Left cardiac atrium (tissue), 4 donors: ENCODE data around the gene TNS3. TPM values are rescaled to one million over a fixed set of nuclear protein-coding genes. Genes with fewer than 3 reads are reported as not detected.
"Not testable (repeated sequence)": the region's sequence is repeated elsewhere in the genome, so short reads cannot be mapped to it uniquely, and the experiment has no call there.

Source experiments
- ATAC-seq, 2 donors: fragments of 200-7000 bp; cut with Tn5 transposase; one replicate each; pipeline ENCODE4 v1.9.1; 2020; ENCODE audit warnings: mild to moderate bottlenecking in 2 of 2, moderate library complexity in 2 of 2
- DNase-seq: peaks from one replicate; pipeline ENCODE4 v3.0.0-alpha.2; 2020
- intact Hi-C, 2 donors: fragments of 100-400 bp; cut with DNase I; formaldehyde crosslinking; loops; one replicate each; pipeline versions ENCODE4 v1.14.1 to v1.15.1; 2022 to 2023
- total RNA-seq, 2 donors: library from RNA; stranded (reverse); fragmentation: NEBNext Ultra II Directional; extraction: Animal tissue kit (Norgen Biotek cat#: 25700); gene quantifications; one replicate each; pipeline ENCODE4 v1.2.1, GENCODE V29; 2021
- donor health status: DM: no; HTN: yes; CAD: no.
- donor health status: DM: no; HTN: yes; CAD: no; lungs with severe emphysema.
- donor health status: DM: yes; HTN: yes; CAD: no.
- donor health status: Dilated cardiomyopathy.

The TNS3 gene
- total RNA-seq, 2 donors from 2014 or later, result 51.4 to 66.9 TPM

DNA sequence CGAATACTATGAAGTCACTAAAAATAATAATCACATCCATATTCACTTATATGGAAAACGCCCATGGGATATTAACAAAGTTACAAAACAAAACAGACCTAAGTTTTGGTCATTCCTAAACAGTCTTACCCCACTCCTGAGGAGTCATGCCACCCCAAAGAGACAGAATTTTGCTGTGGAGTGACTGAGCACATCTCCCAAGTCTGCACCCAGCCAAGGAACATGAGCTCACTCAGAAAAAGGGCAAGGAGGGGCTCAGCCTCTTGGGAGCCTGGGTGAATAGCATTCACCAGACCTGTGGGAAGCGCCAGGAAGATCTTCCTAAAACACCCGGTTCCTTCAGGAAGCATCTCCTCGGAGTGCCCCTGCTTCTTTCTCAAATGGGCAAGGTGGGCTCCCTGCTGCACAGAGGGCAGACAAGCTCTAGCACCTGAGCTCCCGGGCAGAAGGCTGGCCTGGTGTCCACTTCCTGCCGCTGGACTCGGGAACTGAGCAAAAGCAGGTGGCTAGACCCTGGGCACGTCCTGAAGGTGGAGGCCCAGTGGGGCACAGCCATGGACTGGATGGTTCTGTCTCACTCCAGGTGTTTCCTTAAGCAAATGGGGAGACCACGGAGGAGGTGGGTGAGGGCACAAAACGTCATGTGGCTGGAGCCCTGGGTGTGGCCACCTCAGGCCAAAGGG is 31.0 kb downstream of the TNS3 start:
- intact Hi-C loops, result no loop called here
- ATAC-seq, result peak in 1 of 2 donors; percentile 3
- no peak for DNase-seq

DNA sequence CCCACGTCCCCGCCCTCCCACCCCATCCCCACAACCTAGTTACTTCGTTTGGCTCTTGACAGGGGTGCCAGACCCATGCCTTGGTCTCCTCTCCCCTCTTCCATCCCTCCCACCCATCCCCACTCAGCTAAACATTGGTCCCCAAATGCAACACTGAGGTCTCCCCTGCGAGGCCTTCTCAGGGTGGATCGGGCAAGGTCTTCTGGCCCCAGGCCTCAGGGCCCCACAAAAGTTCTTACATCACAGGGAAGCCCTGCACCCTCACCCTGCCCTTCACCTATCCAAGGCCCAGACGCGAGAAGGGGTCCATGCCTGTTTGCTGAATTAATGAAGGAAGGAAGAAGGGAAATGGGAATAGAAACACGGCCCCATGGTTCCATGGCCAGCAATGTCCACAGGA is 32.0 kb downstream of the TNS3 start:
- intact Hi-C loops, result no loop called here
- DNase-seq (no peak), ATAC-seq (no peak)

GRCh38 chr7:47549397-47549796 is 32.5 kb downstream of the TNS3 start:
- intact Hi-C loops, result no loop called here
- ATAC-seq, result no peak
- DNase-seq, result no peak

- no peak for DNase-seq
- intact Hi-C loops, result no loop called here
- ATAC-seq, result no peak
Observed at GRCh38 chr7:47548546-47548945, 33.4 kb downstream of the TNS3 start.

DNA sequence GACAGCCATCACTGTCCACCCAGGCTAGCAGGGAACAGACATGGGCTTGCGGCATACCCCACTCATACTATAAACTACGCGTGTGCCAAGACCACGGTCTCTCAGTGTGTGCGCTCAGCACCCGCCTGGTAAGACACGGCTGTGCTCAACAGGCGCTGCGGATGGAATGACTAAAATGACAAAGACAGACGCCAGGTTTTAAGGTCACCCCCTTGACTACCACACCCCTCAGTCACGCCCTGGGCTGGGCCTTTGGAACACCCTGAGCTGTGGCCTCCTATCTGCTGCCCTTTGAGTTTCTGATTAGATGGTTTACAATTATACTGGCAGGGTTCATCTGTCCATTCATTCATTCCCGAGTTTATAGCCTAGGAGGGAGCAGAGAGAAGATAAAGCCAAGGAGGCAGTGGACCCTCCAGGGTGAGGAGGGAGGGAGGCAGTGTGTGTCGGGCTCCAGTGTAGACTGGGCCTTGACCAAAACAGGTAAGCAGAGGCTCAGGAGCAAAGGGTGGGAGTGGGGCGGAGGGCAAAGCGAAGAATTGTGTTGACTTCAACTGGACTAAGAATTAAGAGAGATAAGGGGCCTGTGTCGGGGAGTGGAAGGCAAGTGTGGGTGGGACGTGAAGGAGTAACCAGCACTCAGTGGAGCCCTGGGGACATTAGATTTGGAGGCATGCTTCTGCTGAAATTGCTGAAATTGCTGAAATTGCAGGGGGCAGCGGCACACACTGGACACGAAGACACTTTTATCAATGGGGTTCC is 35.0 kb downstream of the TNS3 start:
- DNase-seq, result no peak
- intact Hi-C loops, result no loop called here
- ATAC-seq, result no peak

- ATAC-seq, result no peak
- intact Hi-C loops, result no loop called here
Observed at GRCh38 chr7:47546171-47546570, 35.7 kb downstream of the TNS3 start.

GRCh38 chr7:47544416-47544815 is 37.5 kb downstream of the TNS3 start:
- DNase-seq (no peak), ATAC-seq (no peak)
- intact Hi-C loops, result no loop called here

More at GRCh38 chr7:47546171-47546570, 35.7 kb downstream of the TNS3 start:
- DNase-seq, result no peak

GRCh38 chr7:47543714-47544113 is 38.2 kb downstream of the TNS3 start:
- DNase-seq (no peak), ATAC-seq (no peak)
- intact Hi-C loops, result no loop called here

- intact Hi-C loops, result no loop called here
- ATAC-seq (no peak), DNase-seq (no peak)
Observed at GRCh38 chr7:47543056-47543455, 38.9 kb downstream of the TNS3 start.

DNA sequence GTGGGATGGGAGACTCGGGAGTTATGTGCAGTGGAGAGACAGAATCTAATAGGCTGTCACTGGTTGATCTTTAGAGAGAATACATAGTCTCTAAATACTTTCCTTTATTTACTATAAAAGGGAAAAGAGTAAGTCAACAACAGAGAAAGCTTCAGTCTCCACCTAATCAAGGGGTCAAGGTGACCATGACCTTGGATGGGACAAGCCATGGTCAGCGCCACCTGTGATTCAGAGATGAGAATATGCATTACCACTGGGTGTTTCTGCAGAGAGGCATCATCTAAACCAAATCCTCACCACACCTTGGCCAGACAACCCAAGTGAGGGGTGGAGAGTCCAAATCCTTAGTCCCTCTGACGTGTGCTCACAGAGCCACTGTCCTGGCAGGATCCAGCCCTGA is 39.9 kb downstream of the TNS3 start:
- DNase-seq, result no peak
- intact Hi-C loops, result no loop called here
- no peak for ATAC-seq

GRCh38 chr7:47541485-47541884 is 40.4 kb downstream of the TNS3 start:
- intact Hi-C loops, DNase-seq, ATAC-seq: not testable (repeated sequence)

- intact Hi-C loops, result no loop called here
- ATAC-seq, result no peak
- DNase-seq, result no peak
Observed at GRCh38 chr7:47540387-47541350, 41.2 kb downstream of the TNS3 start.

- intact Hi-C loops, result no loop called here
- ATAC-seq (no peak), DNase-seq (no peak)
Observed at GRCh38 chr7:47540053-47540386, 41.9 kb downstream of the TNS3 start.

GRCh38 chr7:47539398-47540052 is 42.4 kb downstream of the TNS3 start:
- no peak for DNase-seq
- no peak for ATAC-seq
- intact Hi-C loops, result no loop called here

DNA sequence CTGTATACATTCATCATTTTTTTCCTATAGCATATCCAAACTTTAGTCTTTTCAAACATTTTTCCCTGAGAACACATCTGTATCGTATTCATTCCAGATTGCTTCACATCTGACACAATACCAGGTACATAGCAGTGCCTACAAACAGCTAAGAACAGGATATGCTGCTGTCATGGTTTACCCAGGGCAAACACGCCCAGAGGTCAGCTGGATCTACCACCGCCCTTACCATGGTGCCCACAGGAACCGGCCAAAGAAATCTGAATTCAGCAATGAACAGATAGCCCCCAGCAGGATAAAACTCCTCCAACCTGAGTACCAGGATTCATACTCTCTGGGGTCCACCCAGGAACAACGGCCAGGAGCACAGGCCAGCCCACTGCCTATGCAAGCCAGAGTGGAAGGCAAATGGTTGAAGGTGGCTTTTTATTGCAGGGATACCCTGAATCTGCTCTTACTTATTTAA is 43.0 kb downstream of the TNS3 start:
- intact Hi-C loops, result no loop called here
- ATAC-seq (no peak), DNase-seq (no peak)

- intact Hi-C loops, result no loop called here
- ATAC-seq (no peak), DNase-seq (no peak)
Observed at GRCh38 chr7:47537716-47538675, 43.9 kb downstream of the TNS3 start.

DNA sequence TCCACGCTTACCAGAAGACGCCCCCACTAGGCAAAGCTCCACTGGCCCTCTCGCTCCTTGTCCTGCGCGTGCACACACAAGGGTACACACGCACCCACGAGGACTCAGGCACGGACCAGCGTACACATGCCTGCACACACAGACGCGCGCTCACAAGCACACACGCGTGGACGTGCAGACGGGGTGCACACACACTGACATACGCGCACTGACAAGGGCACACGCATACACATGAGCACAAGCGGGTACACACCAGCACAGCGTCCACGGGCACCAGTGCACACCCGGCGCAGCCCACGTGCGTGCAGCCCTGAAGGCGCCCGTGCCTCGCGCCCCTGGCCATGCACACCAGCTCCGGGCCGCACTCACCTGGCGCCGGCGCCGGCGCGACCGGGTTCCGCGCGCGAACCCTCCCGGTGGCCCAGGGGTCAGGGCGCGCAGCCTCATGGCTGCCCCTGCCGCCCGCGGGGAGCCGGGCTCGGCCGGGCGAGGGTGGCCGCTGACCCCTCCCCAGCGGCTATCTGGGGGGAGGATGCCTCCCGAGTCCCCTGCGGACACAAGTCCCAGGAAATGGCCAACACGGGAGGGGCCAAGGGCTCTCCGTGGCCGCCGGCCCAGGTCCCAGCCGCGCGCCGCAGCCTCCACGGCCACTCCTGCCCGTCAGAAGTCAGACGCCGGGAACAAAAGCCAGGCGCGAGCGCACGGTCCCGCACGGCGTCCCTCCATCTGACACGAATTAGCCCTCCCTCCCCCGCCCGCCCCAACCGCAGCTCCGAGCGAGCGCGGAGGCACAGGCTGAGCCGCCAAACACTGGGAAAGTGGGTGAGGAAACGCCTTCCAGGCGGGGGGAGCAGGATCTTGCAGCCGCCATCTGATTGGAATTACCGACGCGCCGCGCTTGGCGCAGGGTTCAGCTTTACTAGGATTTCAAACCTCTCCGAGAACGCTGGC is 45.0 kb downstream of the TNS3 start:
- DNase-seq (peak; percentile 65), ATAC-seq (peak; percentile 77 to 79)
- intact Hi-C loops, result no loop called here
